HL-60 (cell line): ENCODE data around the gene LMF1.
"Not testable (repeated sequence)": the region's sequence is repeated elsewhere in the genome, so short reads cannot be mapped to it uniquely, and the experiment has no call there.

Source experiments
- DNase-seq, 2 experiments: peaks; one replicate each; pipeline ENCODE4 v3.0.0-alpha.2; 2010 to 2020; ENCODE audit warnings: low read depth in 1 of 2, low spot score in 1 of 2
- H3K27ac ChIP-seq: fragments of 250-450 bp; sonication (Bioruptor Pico); replicated peaks from 2 replicates; pipeline ENCODE4 v1.5.1; 2020; ENCODE audit warnings: mild to moderate bottlenecking, moderate library complexity
- H3K27me3 ChIP-seq: fragments of 250-450 bp; sonication (Bioruptor Pico); 2 replicates; pipeline ENCODE4 v1.5.1; 2021; ENCODE audit warnings: mild to moderate bottlenecking, moderate library complexity; ENCODE audit not compliant: insufficient read depth, poor library complexity, severe bottlenecking
- H3K4me3 ChIP-seq: replicated peaks from 2 replicates; pipeline ENCODE4 v1.5.1; 2011; ENCODE audit warnings: mild to moderate bottlenecking, control low read depth, low read length; ENCODE audit not compliant: insufficient read depth
- CTCF ChIP-seq: IDR thresholded peaks from one replicate; pipeline ENCODE4 v1.5.1; 2011; ENCODE audit warnings: low read length, control low read depth, inconsistent platforms; ENCODE audit not compliant: insufficient read depth
- GABPA ChIP-seq: IDR thresholded peaks from 2 replicates; pipeline ENCODE4 v1.6.1; 2012; ENCODE audit warnings: low read depth
- POLR2AphosphoS5 ChIP-seq: IDR thresholded peaks from 2 replicates; pipeline ENCODE4 v1.6.1; 2012; ENCODE audit warnings: low read depth
- REST ChIP-seq: IDR thresholded peaks from 2 replicates; pipeline ENCODE4 v1.6.1; 2012; ENCODE audit warnings: low read depth; ENCODE audit not compliant: insufficient replicate concordance
- SPI1 ChIP-seq: IDR thresholded peaks from 2 replicates; pipeline ENCODE4 v1.6.1; 2012; ENCODE audit warnings: low read depth, mild to moderate bottlenecking, borderline replicate concordance

The LMF1 gene

GRCh38 chr16:861446-861845, 109.3 kb downstream of the LMF1 start:
- no peak for DNase-seq
- H3K4me3 ChIP-seq, result no peak overlapping the region
- TF ChIP-seq GABPA (no peak), REST (no peak), CTCF (no peak), SPI1 (no peak)
- no peaks in the 10 kb centered on the region for H3K27me3 ChIP-seq
- H3K27ac ChIP-seq, result no peak overlapping the region

GRCh38 chr16:860891-861290, 109.9 kb downstream of the LMF1 start:
- no peak for DNase-seq
- H3K27ac ChIP-seq, result no peak overlapping the region
- H3K4me3 ChIP-seq, result no peak overlapping the region
- no peaks in the 10 kb centered on the region for H3K27me3 ChIP-seq
- TF ChIP-seq GABPA (no peak), REST (no peak), SPI1 (no peak), POLR2AphosphoS5 (no peak), CTCF (no peak)

GRCh38 chr16:858971-859370, 111.8 kb downstream of the LMF1 start:
- not testable (repeated sequence) for H3K27me3 ChIP-seq, DNase-seq, H3K27ac ChIP-seq, H3K4me3 ChIP-seq

GRCh38 chr16:858441-858840, 112.3 kb downstream of the LMF1 start:
- not testable (repeated sequence) for H3K27ac ChIP-seq, H3K4me3 ChIP-seq, H3K27me3 ChIP-seq, DNase-seq

- Histone ChIP-seq H3K27ac (no peak overlapping the region), H3K4me3 (no peak overlapping the region), H3K27me3 (no peaks in the 10 kb centered on the region)
- TF ChIP-seq CTCF (no peak), GABPA (no peak), REST (no peak), SPI1 (no peak), POLR2AphosphoS5 (no peak)
- DNase-seq, result no peak
Observed at GRCh38 chr16:856811-857210, 114.0 kb downstream of the LMF1 start.
